ENCODE measurements around the gene ITGA3.

The ITGA3 gene

GRCh38 chr17:50052822-50053653 lies 2.9 kb upstream of the ITGA3 start:
- H3K9me3 ChIP-seq (ENCODE audit: control insufficient read depth, low read length), result no peaks in the 10 kb centered on the region
- peaks cover 67% of the 10 kb centered on the region for H3K4me1 ChIP-seq (ENCODE audit: control insufficient read depth, insufficient read depth, low read length, poor library complexity, severe bottlenecking)
- peak overlapping the region; percentile 52 for H3K27ac ChIP-seq (ENCODE audit: low read depth, low read length, severe bottlenecking)
- WGBS, 2 experiments (ENCODE audit: insufficient coverage in 2 of 2), result 68 to 69% methylated on average over 5 to 7 of the region's 7 CpGs
- H3K4me3 ChIP-seq (ENCODE audit: extremely low read depth, insufficient read depth, low read length, poor library complexity, severe bottlenecking), result no peak overlapping the region
- H3K36me3 ChIP-seq (ENCODE audit: control insufficient read depth, insufficient read depth, low read length), result peaks cover 4% of the 10 kb centered on the region

- Histone ChIP-seq H3K4me1 (ENCODE audit: control insufficient read depth, insufficient read depth, low read length, poor library complexity, severe bottlenecking) (peaks cover 67% of the 10 kb centered on the region), H3K9me3 (ENCODE audit: control insufficient read depth, low read length) (no peaks in the 10 kb centered on the region), H3K4me3 (ENCODE audit: extremely low read depth, insufficient read depth, low read length, poor library complexity, severe bottlenecking) (no peak overlapping the region), H3K27ac (ENCODE audit: low read depth, low read length, severe bottlenecking) (peak overlapping the region; percentile 52), H3K36me3 (ENCODE audit: control insufficient read depth, insufficient read depth, low read length) (peaks cover 4% of the 10 kb centered on the region)
- 64 to 67% methylated on average over 3 of the region's 3 CpGs for WGBS, 2 experiments (ENCODE audit: insufficient coverage in 2 of 2)
These were observed 2.3 kb upstream of the ITGA3 start for GRCh38 chr17:50053654-50053960.

GRCh38 chr17:50055055-50055425 lies 870 bp upstream of the ITGA3 start:
- 30 to 38% methylated on average over 7 to 9 of the region's 14 CpGs for WGBS, 2 experiments (ENCODE audit: insufficient coverage in 2 of 2)

GRCh38 chr17:50056217-50056960 lies 479 bp downstream of the ITGA3 start:
- peaks cover 73% of the 10 kb centered on the region for H3K4me1 ChIP-seq (ENCODE audit: control insufficient read depth, insufficient read depth, low read length, poor library complexity, severe bottlenecking)

More at GRCh38 chr17:50055055-50055425, 870 bp upstream of the ITGA3 start:
- H3K36me3 ChIP-seq (ENCODE audit: control insufficient read depth, insufficient read depth, low read length), result peaks cover 4% of the 10 kb centered on the region
- peak overlapping the region; percentile 6 for H3K27ac ChIP-seq (ENCODE audit: low read depth, low read length, severe bottlenecking)
- peaks cover 71% of the 10 kb centered on the region for H3K4me1 ChIP-seq (ENCODE audit: control insufficient read depth, insufficient read depth, low read length, poor library complexity, severe bottlenecking)
- H3K9me3 ChIP-seq (ENCODE audit: control insufficient read depth, low read length), result no peaks in the 10 kb centered on the region
- peak overlapping the region; percentile 81 for H3K4me3 ChIP-seq (ENCODE audit: extremely low read depth, insufficient read depth, low read length, poor library complexity, severe bottlenecking)

GRCh38 chr17:50056961-50057330 lies 1.0 kb downstream of the ITGA3 start:
- Histone ChIP-seq H3K4me3 (ENCODE audit: extremely low read depth, insufficient read depth, low read length, poor library complexity, severe bottlenecking) (peak overlapping the region; percentile 81), H3K36me3 (ENCODE audit: control insufficient read depth, insufficient read depth, low read length) (peaks cover 10% of the 10 kb centered on the region), H3K27ac (ENCODE audit: low read depth, low read length, severe bottlenecking) (no peak overlapping the region), H3K4me1 (ENCODE audit: control insufficient read depth, insufficient read depth, low read length, poor library complexity, severe bottlenecking) (peaks cover 70% of the 10 kb centered on the region), H3K9me3 (ENCODE audit: control insufficient read depth, low read length) (no peaks in the 10 kb centered on the region)
- 8 to 22% methylated on average over 8 to 10 of the region's 15 CpGs for WGBS, 2 experiments (ENCODE audit: insufficient coverage in 2 of 2)

More at GRCh38 chr17:50056217-50056960, 479 bp downstream of the ITGA3 start:
- 1 to 2% methylated on average over 36 to 44 of the region's 64 CpGs for WGBS, 2 experiments (ENCODE audit: insufficient coverage in 2 of 2)
- Histone ChIP-seq H3K36me3 (ENCODE audit: control insufficient read depth, insufficient read depth, low read length) (peaks cover 8% of the 10 kb centered on the region), H3K4me3 (ENCODE audit: extremely low read depth, insufficient read depth, low read length, poor library complexity, severe bottlenecking) (peak overlapping the region; percentile 81), H3K9me3 (ENCODE audit: control insufficient read depth, low read length) (no peaks in the 10 kb centered on the region), H3K27ac (ENCODE audit: low read depth, low read length, severe bottlenecking) (no peak overlapping the region)

- 84 to 91% methylated on average over 4 to 9 of the region's 9 CpGs for WGBS, 2 experiments (ENCODE audit: insufficient coverage in 2 of 2)
- no peak overlapping the region for H3K27ac ChIP-seq (ENCODE audit: low read depth, low read length, severe bottlenecking)
- H3K9me3 ChIP-seq (ENCODE audit: control insufficient read depth, low read length), result no peaks in the 10 kb centered on the region
- H3K4me1 ChIP-seq (ENCODE audit: control insufficient read depth, insufficient read depth, low read length, poor library complexity, severe bottlenecking), result peaks cover 72% of the 10 kb centered on the region
- H3K36me3 ChIP-seq (ENCODE audit: control insufficient read depth, insufficient read depth, low read length), result peaks cover 10% of the 10 kb centered on the region
- H3K4me3 ChIP-seq (ENCODE audit: extremely low read depth, insufficient read depth, low read length, poor library complexity, severe bottlenecking), result peak overlapping the region; percentile 81
These were observed 1.6 kb downstream of the ITGA3 start for GRCh38 chr17:50057521-50057991.

- Histone ChIP-seq H3K27ac (ENCODE audit: low read depth, low read length, severe bottlenecking) (peak overlapping the region; percentile 91), H3K36me3 (ENCODE audit: control insufficient read depth, insufficient read depth, low read length) (peaks cover 10% of the 10 kb centered on the region), H3K4me1 (ENCODE audit: control insufficient read depth, insufficient read depth, low read length, poor library complexity, severe bottlenecking) (peaks cover 72% of the 10 kb centered on the region), H3K9me3 (ENCODE audit: control insufficient read depth, low read length) (no peaks in the 10 kb centered on the region), H3K4me3 (ENCODE audit: extremely low read depth, insufficient read depth, low read length, poor library complexity, severe bottlenecking) (peak overlapping the region; percentile 1)
- WGBS, 2 experiments (ENCODE audit: insufficient coverage in 2 of 2), result 94 to 96% methylated on average over 10 of the region's 10 CpGs
These were observed 2.5 kb downstream of the ITGA3 start for GRCh38 chr17:50058296-50058953.

- H3K9me3 ChIP-seq (ENCODE audit: control insufficient read depth, low read length), result no peaks in the 10 kb centered on the region
- peak overlapping the region; percentile 3 for H3K4me3 ChIP-seq (ENCODE audit: extremely low read depth, insufficient read depth, low read length, poor library complexity, severe bottlenecking)
- H3K4me1 ChIP-seq (ENCODE audit: control insufficient read depth, insufficient read depth, low read length, poor library complexity, severe bottlenecking), result peaks cover 70% of the 10 kb centered on the region
- peaks cover 10% of the 10 kb centered on the region for H3K36me3 ChIP-seq (ENCODE audit: control insufficient read depth, insufficient read depth, low read length)
- WGBS, 2 experiments (ENCODE audit: insufficient coverage in 2 of 2), result 60 to 62% methylated on average over 3 to 4 of the region's 4 CpGs
- peak overlapping the region; percentile 91 for H3K27ac ChIP-seq (ENCODE audit: low read depth, low read length, severe bottlenecking)
These were observed 3.3 kb downstream of the ITGA3 start for GRCh38 chr17:50059256-50059655.

- H3K27ac ChIP-seq (ENCODE audit: low read depth, low read length, severe bottlenecking), result peak overlapping the region; percentile 91
- no peaks in the 10 kb centered on the region for H3K9me3 ChIP-seq (ENCODE audit: control insufficient read depth, low read length)
- H3K4me1 ChIP-seq (ENCODE audit: control insufficient read depth, insufficient read depth, low read length, poor library complexity, severe bottlenecking), result peaks cover 75% of the 10 kb centered on the region
- WGBS, 2 experiments (ENCODE audit: insufficient coverage in 2 of 2), result 64 to 73% methylated on average over 3 to 5 of the region's 5 CpGs
- H3K4me3 ChIP-seq (ENCODE audit: extremely low read depth, insufficient read depth, low read length, poor library complexity, severe bottlenecking), result no peak overlapping the region
- peaks cover 10% of the 10 kb centered on the region for H3K36me3 ChIP-seq (ENCODE audit: control insufficient read depth, insufficient read depth, low read length)
These were observed 3.9 kb downstream of the ITGA3 start for GRCh38 chr17:50059759-50060273.

GRCh38 chr17:50060951-50061712 lies 5.2 kb downstream of the ITGA3 start:
- 92 to 98% methylated on average over 7 of the region's 9 CpGs for WGBS, 2 experiments (ENCODE audit: insufficient coverage in 2 of 2)
- Histone ChIP-seq H3K4me1 (ENCODE audit: control insufficient read depth, insufficient read depth, low read length, poor library complexity, severe bottlenecking) (peaks cover 85% of the 10 kb centered on the region), H3K27ac (ENCODE audit: low read depth, low read length, severe bottlenecking) (no peak overlapping the region), H3K9me3 (ENCODE audit: control insufficient read depth, low read length) (no peaks in the 10 kb centered on the region), H3K4me3 (ENCODE audit: extremely low read depth, insufficient read depth, low read length, poor library complexity, severe bottlenecking) (no peak overlapping the region), H3K36me3 (ENCODE audit: control insufficient read depth, insufficient read depth, low read length) (peaks cover 12% of the 10 kb centered on the region)

Data from mesodermal cell (in vitro differentiated cells).